Skeletal muscle tissue (tissue), 4 donors: ENCODE measurements around the gene KRTAP4-6. TPM values are rescaled to one million over a fixed set of nuclear protein-coding genes. Genes with fewer than 3 reads are reported as not detected.
"Not testable (repeated sequence)": the region's sequence is repeated elsewhere in the genome, so short reads cannot be mapped to it uniquely, and the experiment has no call there.

Source experiments
- H3K27ac ChIP-seq: one replicate; pipeline ENCODE4 v1.7.0; 2013; ENCODE audit warnings: mild to moderate bottlenecking, low read depth, low read length, inconsistent platforms
- H3K27me3 ChIP-seq, 3 donors: one replicate each; pipeline ENCODE4 v1.7.0; 2013; ENCODE audit warnings: low read length in 3 of 3; ENCODE audit not compliant: control insufficient read depth in 3 of 3, insufficient read depth in 3 of 3
- H3K36me3 ChIP-seq, 3 donors: one replicate each; pipeline ENCODE4 v1.7.0; 2013; ENCODE audit warnings: low read length in 3 of 3; ENCODE audit not compliant: control insufficient read depth in 3 of 3, insufficient read depth in 3 of 3
- H3K4me1 ChIP-seq, 3 donors: one replicate each; pipeline ENCODE4 v1.7.0; 2013; ENCODE audit warnings: low read length in 3 of 3, mild to moderate bottlenecking in 3 of 3; ENCODE audit not compliant: control insufficient read depth in 3 of 3, insufficient read depth in 3 of 3
- H3K4me3 ChIP-seq, 3 donors: one replicate each; pipeline ENCODE4 v1.7.0; 2013; ENCODE audit warnings: low read length in 3 of 3
- H3K9ac ChIP-seq, 3 donors: one replicate each; pipeline ENCODE4 v1.7.0; 2013; ENCODE audit warnings: low read length in 3 of 3, mild to moderate bottlenecking in 3 of 3, moderate library complexity in 2 of 3, low read depth in 1 of 3
- H3K9me3 ChIP-seq, 3 donors: one replicate each; pipeline ENCODE4 v1.7.0; 2013; ENCODE audit warnings: low read length in 3 of 3; ENCODE audit not compliant: control insufficient read depth in 3 of 3
- total RNA-seq: library from RNA; depleted of rRNA; stranded (reverse); fragments of >200 nt; gene quantifications from one replicate; pipeline ENCODE4 v1.2.3, GENCODE V29; 2014
- donor health status: Osteomylitis.

Gene KRTAP4-6
- total RNA-seq, 1 donor from 2014 or later: not detected

- not testable (repeated sequence) for H3K36me3 ChIP-seq, H3K9ac ChIP-seq, H3K27ac ChIP-seq, H3K27me3 ChIP-seq, H3K4me1 ChIP-seq, H3K4me3 ChIP-seq, H3K9me3 ChIP-seq
Observed at GRCh38 chr17:41148971-41149651, 8.8 kb upstream of the KRTAP4-6 start.

DNA sequence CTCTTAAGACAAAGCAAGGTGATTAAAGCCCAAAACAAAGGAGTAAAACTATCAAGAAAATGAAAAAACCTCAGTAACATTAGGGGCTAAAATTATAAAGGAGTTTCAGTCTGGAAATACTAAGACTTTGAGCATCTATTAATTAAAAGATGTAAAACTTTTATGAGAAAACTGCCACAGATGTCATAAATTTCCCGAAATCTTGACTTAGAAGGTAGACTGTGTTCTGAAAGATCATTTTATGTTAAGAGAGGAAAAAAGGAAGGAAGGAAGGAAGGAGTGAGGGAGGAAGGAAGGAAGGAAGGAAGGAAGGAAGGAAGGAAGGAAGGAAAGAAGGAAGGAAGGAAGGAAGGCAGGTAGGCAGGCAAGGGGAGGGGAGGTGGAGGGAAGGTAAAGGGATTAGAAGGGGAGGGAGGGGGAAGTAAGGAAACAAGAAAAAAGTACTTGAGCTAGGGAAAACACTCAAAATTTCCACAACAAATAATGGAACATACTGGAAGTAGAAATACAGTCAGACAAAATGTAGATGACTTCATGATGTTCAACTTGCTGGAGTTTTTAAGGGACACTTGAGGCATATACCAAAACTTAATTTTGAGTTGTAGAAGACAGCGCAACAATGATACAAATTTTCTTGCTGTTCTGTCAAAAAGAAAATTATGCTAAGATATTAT, 7.3 kb upstream of the KRTAP4-6 start:
- H3K4me1 ChIP-seq: no peaks in the 10 kb centered on the region
- H3K27ac ChIP-seq: no peak overlapping the region
- no peak overlapping the region for H3K9ac ChIP-seq
- H3K9me3 ChIP-seq: peaks cover 0 to 5% (median 0%) of the 10 kb centered on the region in 3 donors
- no peaks in the 10 kb centered on the region for H3K36me3 ChIP-seq
- H3K27me3 ChIP-seq: no peaks in the 10 kb centered on the region
- no peak overlapping the region for H3K4me3 ChIP-seq

- H3K9me3 ChIP-seq: peaks cover 0 to 5% (median 0%) of the 10 kb centered on the region in 3 donors
- H3K9ac ChIP-seq: no peak overlapping the region
- H3K27ac ChIP-seq: no peak overlapping the region
- no peaks in the 10 kb centered on the region for H3K27me3 ChIP-seq
- H3K4me1 ChIP-seq: no peaks in the 10 kb centered on the region
- no peaks in the 10 kb centered on the region for H3K36me3 ChIP-seq
- no peak overlapping the region for H3K4me3 ChIP-seq
Observed at GRCh38 chr17:41145261-41145660, 4.9 kb upstream of the KRTAP4-6 start.

GRCh38 chr17:41144846-41145245, 4.5 kb upstream of the KRTAP4-6 start:
- H3K4me3 ChIP-seq: no peak overlapping the region
- no peak overlapping the region for H3K9ac ChIP-seq
- peaks cover 0 to 5% (median 0%) of the 10 kb centered on the region in 3 donors for H3K9me3 ChIP-seq
- no peaks in the 10 kb centered on the region for H3K4me1 ChIP-seq
- H3K27ac ChIP-seq: no peak overlapping the region
- peaks cover 0 to 2% (median under 1%) of the 10 kb centered on the region in 3 donors for H3K27me3 ChIP-seq
- H3K36me3 ChIP-seq: no peaks in the 10 kb centered on the region

DNA sequence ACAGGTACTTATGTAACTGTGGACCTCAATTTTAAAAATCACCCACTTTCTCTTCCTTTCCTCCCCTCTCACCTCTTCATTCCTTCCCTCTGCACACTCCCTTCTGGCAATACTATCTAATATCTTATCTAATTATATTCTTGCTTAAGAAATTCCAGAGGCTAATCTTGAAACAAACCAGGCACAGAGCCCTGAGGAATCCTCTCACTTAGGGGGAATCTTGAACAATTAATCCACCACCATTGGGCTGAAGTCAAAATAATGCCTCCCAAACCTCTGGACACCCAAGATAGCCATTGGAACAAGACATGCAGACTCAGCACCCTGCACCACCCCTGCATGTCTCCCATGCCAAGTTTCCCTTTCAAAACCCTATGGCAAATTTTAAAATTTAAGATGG, 1.0 kb upstream of the KRTAP4-6 start:
- H3K27me3 ChIP-seq: peaks cover 0 to 4% (median 3%) of the 10 kb centered on the region in 3 donors
- no peaks in the 10 kb centered on the region for H3K36me3 ChIP-seq
- H3K4me1 ChIP-seq: no peaks in the 10 kb centered on the region
- no peak overlapping the region for H3K9ac ChIP-seq
- H3K4me3 ChIP-seq: no peak overlapping the region
- H3K27ac ChIP-seq: no peak overlapping the region
- peaks cover 0 to 5% (median 0%) of the 10 kb centered on the region in 3 donors for H3K9me3 ChIP-seq

- not testable (repeated sequence) for H3K36me3 ChIP-seq, H3K27me3 ChIP-seq, H3K9ac ChIP-seq, H3K4me1 ChIP-seq, H3K27ac ChIP-seq, H3K9me3 ChIP-seq, H3K4me3 ChIP-seq
Observed at GRCh38 chr17:41139865-41140264, 479 bp downstream of the KRTAP4-6 start.

- no peak overlapping the region for H3K27ac ChIP-seq
Observed at GRCh38 chr17:41133880-41134735, 6.2 kb downstream of the KRTAP4-6 start.

DNA sequence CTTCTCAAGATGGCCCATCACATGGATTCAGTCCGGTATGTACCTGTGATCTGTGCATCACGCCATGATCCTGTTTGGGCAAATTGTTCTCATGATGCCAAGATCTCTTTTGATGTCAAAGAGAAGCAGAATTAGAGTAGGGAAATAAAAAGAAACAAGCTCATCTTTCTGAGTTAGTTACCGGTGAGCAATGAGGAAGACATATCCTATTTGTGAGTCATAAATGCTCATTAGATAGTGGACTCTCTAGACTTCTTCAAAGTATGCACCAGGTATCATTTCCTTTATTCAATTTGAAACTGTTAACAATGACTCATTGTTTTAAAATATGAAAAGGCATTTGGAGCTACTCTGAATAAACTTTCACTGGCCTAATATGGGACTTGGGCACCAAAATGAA, 8.4 kb downstream of the KRTAP4-6 start:
- no peaks in the 10 kb centered on the region for H3K27me3 ChIP-seq
- H3K27ac ChIP-seq: no peak overlapping the region
- H3K4me3 ChIP-seq: no peak overlapping the region
- no peaks in the 10 kb centered on the region for H3K9me3 ChIP-seq
- no peaks in the 10 kb centered on the region for H3K36me3 ChIP-seq
- no peaks in the 10 kb centered on the region for H3K4me1 ChIP-seq
- H3K9ac ChIP-seq: no peak overlapping the region

More at GRCh38 chr17:41133880-41134735, 6.2 kb downstream of the KRTAP4-6 start:
- Histone ChIP-seq H3K9ac (no peak overlapping the region), H3K36me3 (no peaks in the 10 kb centered on the region), H3K9me3 (no peaks in the 10 kb centered on the region), H3K4me3 (no peak overlapping the region), H3K4me1 (no peaks in the 10 kb centered on the region), H3K27me3 (no peaks in the 10 kb centered on the region)

GRCh38 chr17:41127371-41127770, 13.0 kb downstream of the KRTAP4-6 start:
- H3K9ac ChIP-seq: no peak overlapping the region
- no peaks in the 10 kb centered on the region for H3K9me3 ChIP-seq
- H3K27ac ChIP-seq: no peak overlapping the region

GRCh38 chr17:41126412-41126811, 13.9 kb downstream of the KRTAP4-6 start:
- Histone ChIP-seq H3K36me3 (no peaks in the 10 kb centered on the region), H3K4me1 (no peaks in the 10 kb centered on the region), H3K9me3 (no peaks in the 10 kb centered on the region), H3K27me3 (peaks cover 0 to 2% (median 0%) of the 10 kb centered on the region in 3 donors), H3K27ac (no peak overlapping the region), H3K4me3 (no peak overlapping the region), H3K9ac (no peak overlapping the region)

More at GRCh38 chr17:41127371-41127770, 13.0 kb downstream of the KRTAP4-6 start:
- Histone ChIP-seq H3K36me3 (no peaks in the 10 kb centered on the region), H3K4me1 (no peaks in the 10 kb centered on the region), H3K27me3 (peaks cover 0 to 2% (median 0%) of the 10 kb centered on the region in 3 donors), H3K4me3 (no peak overlapping the region)
